HepG2 (cell line): ENCODE results near the gene NECAB2. TPM values are rescaled to one million over a fixed set of nuclear protein-coding genes. Genes with fewer than 3 reads are reported as not detected.

Experiments
- ARNT ChIP-seq: fragments of 450-650 bp; IDR thresholded peaks from 2 replicates; pipeline ENCODE4 v1.6.1; 2017
- ATM ChIP-seq: fragments of 450-650 bp; IDR thresholded peaks from 2 replicates; pipeline ENCODE4 v1.7.1; 2017; ENCODE audit warnings: mild to moderate bottlenecking, borderline replicate concordance
- DPF2 ChIP-seq: sonication (generic); formaldehyde crosslinking; IDR thresholded peaks from 2 replicates; pipeline ENCODE4 v1.4.0; 2020; ENCODE audit warnings: mild to moderate bottlenecking, low read depth, missing genetic modification reagents, borderline replicate concordance
- HES4 ChIP-seq: sonication (generic); formaldehyde crosslinking; IDR thresholded peaks from 2 replicates; pipeline ENCODE4 v1.9.0; 2021; ENCODE audit warnings: mild to moderate bottlenecking, missing genetic modification reagents, borderline replicate concordance
- HOXA7 ChIP-seq: sonication (generic); formaldehyde crosslinking; IDR thresholded peaks from 2 replicates; pipeline ENCODE4 v1.8.1; 2022; ENCODE audit warnings: mild to moderate bottlenecking, missing genetic modification reagents, moderate library complexity
- KAT7 ChIP-seq: IDR thresholded peaks from 2 replicates; pipeline ENCODE4 v1.6.1; 2018; ENCODE audit warnings: borderline replicate concordance, missing compliant biosample characterization
- KDM3A ChIP-seq: IDR thresholded peaks from 2 replicates; pipeline ENCODE4 v1.6.1; 2018; ENCODE audit warnings: low read depth, missing compliant biosample characterization
- PHF20 ChIP-seq: sonication (generic); formaldehyde crosslinking; IDR thresholded peaks from 2 replicates; pipeline ENCODE4 v1.5.0; 2020; ENCODE audit warnings: mild to moderate bottlenecking, missing genetic modification reagents
- SSRP1 ChIP-seq: IDR thresholded peaks from 2 replicates; pipeline ENCODE4 v1.6.1; 2016; ENCODE audit warnings: control low read depth
- ZBTB21 ChIP-seq: sonication (generic); formaldehyde crosslinking; IDR thresholded peaks from 2 replicates; pipeline ENCODE4 v1.4.0; 2020; ENCODE audit warnings: missing genetic modification reagents
- ZFP90 ChIP-seq: sonication (generic); formaldehyde crosslinking; IDR thresholded peaks from 2 replicates; pipeline ENCODE4 v1.8.0; 2022; ENCODE audit warnings: missing genetic modification reagents, mild to moderate bottlenecking, inconsistent platforms, borderline replicate concordance
- ZNF124 ChIP-seq: sonication (generic); formaldehyde crosslinking; IDR thresholded peaks from 2 replicates; pipeline ENCODE4 v1.4.0; 2020; ENCODE audit warnings: missing genetic modification reagents
- ZNF224 ChIP-seq: sonication (generic); formaldehyde crosslinking; IDR thresholded peaks from 2 replicates; pipeline ENCODE4 v1.5.0; 2020; ENCODE audit warnings: mild to moderate bottlenecking, missing genetic modification reagents
- ZNF335 ChIP-seq: sonication (generic); formaldehyde crosslinking; IDR thresholded peaks from 2 replicates; pipeline ENCODE4 v1.4.0; 2020; ENCODE audit warnings: missing genetic modification reagents
- polyA plus RNA-seq, 8 experiments: library from polyadenylated mRNA; depleted of rRNA in 3 of 8; stranded (reverse) in 7 of 8; unstranded in 1 of 8; fragments of >200 nt; fragmentation: Illumina TruSeq in 4 of 8; extraction: Trizol in 4 of 8; gene quantifications; 2 replicates each; pipeline versions ENCODE4 v1.2.1 to v1.2.3, GENCODE V29; 2011 to 2016; ENCODE audit warnings: low read depth in 4 of 8, missing spikeins in 1 of 8, mixed read lengths in 1 of 8; ENCODE audit not compliant: insufficient read depth in 1 of 8
- total RNA-seq, 5 experiments: library from RNA; depleted of rRNA; stranded (reverse); fragments of >200 nt; fragmentation: Illumina TruSeq; extraction: Trizol; gene quantifications; 2 replicates each; pipeline ENCODE4 v1.2.3, GENCODE V29; 2016; ENCODE audit warnings: low read depth in 1 of 5
- TF ChIP-seq, protein P1 (sequence below): sonication (generic); formaldehyde crosslinking; IDR thresholded peaks from 2 replicates; pipeline ENCODE4 v1.4.0; 2020; ENCODE audit warnings: missing genetic modification reagents, borderline replicate concordance
- TF ChIP-seq, protein P2 (sequence below): sonication (generic); formaldehyde crosslinking; IDR thresholded peaks from 2 replicates; pipeline ENCODE4 v1.5.0; 2020; ENCODE audit warnings: mild to moderate bottlenecking, missing genetic modification reagents
- TF ChIP-seq, protein P3 (sequence below): sonication (generic); formaldehyde crosslinking; IDR thresholded peaks from 2 replicates; pipeline ENCODE4 v1.4.0; 2020; ENCODE audit warnings: low read depth, mild to moderate bottlenecking, missing genetic modification reagents
- TF ChIP-seq, protein P4 (sequence below): sonication (generic); formaldehyde crosslinking; IDR thresholded peaks from 2 replicates; pipeline ENCODE4 v1.4.0; 2020; ENCODE audit warnings: missing genetic modification reagents

Gene NECAB2
- total and polyA plus RNA-seq, 2 of the 13 experiments (the other 11 are each of a cell fraction or from before 2014, with no cell fraction given): 0.21 to 0.49 TPM

DNA sequence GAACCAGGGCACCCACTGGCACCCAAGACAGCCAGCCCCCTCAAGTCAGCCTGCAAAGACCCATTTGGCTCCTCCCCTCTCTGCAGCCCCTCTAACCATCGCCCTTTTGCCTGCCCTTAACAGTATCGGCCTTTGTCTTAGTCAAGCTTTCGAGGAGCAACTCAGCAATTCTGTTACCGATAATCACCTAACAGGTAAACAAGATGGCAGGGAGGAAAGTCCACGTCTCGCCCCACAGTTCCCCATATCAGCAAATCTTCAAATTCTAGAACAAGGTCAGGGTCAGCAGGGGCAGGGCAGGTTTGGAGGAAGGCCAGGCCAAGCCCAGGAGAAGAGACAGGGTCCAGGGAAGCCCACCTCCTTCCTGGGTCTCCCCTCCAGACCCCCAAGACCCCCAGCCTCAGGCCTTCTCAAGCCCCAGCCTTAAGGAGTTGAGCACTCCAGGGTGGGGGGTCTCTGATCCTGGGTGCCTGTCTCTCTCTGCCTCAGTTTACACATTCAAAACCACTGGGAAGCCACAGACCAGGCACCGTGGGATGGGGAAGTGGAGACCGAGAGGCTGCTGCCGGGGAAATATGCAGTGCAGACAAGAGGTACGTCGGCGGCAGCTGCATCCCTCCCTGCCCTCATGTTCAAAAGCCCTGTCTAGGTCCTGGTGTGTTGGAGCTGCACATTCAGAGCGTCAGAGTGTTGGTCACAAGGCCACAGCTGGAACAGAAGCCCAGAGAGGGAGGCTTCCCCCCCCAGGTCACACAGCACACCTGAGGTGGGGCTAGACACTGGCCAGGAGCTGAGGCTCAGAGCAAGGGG lies 18.9 kb upstream of the NECAB2 start (continued):
- 0 out of 2 replicates have a peak, but pooled peaks have one; percentile 51 for TF ChIP-seq DPF2 (CRISPR knock-in tag)
- no peak for TF ChIP-seq HOXA7 (CRISPR knock-in tag)
- 0 out of 2 replicates have a peak, but pooled peaks have one; percentile 54 for TF ChIP-seq KAT7 (CRISPR knock-in tag)
- no peak for TF ChIP-seq PHF20 (CRISPR knock-in tag)
- peak; percentile 24; the same call in 1 of the 2 replicates for TF ChIP-seq KDM3A
- TF ChIP-seq, protein P1, sequence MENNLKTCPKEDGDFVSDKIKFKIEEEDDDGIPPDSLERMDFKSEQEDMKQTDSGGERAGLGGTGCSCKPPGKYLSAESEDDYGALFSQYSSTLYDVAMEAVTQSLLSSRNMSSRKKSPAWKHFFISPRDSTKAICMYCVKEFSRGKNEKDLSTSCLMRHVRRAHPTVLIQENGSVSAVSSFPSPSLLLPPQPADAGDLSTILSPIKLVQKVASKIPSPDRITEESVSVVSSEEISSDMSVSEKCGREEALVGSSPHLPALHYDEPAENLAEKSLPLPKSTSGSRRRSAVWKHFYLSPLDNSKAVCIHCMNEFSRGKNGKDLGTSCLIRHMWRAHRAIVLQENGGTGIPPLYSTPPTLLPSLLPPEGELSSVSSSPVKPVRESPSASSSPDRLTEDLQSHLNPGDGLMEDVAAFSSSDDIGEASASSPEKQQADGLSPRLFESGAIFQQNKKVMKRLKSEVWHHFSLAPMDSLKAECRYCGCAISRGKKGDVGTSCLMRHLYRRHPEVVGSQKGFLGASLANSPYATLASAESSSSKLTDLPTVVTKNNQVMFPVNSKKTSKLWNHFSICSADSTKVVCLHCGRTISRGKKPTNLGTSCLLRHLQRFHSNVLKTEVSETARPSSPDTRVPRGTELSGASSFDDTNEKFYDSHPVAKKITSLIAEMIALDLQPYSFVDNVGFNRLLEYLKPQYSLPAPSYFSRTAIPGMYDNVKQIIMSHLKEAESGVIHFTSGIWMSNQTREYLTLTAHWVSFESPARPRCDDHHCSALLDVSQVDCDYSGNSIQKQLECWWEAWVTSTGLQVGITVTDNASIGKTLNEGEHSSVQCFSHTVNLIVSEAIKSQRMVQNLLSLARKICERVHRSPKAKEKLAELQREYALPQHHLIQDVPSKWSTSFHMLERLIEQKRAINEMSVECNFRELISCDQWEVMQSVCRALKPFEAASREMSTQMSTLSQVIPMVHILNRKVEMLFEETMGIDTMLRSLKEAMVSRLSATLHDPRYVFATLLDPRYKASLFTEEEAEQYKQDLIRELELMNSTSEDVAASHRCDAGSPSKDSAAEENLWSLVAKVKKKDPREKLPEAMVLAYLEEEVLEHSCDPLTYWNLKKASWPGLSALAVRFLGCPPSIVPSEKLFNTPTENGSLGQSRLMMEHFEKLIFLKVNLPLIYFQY: no peak
- TF ChIP-seq SSRP1 (CRISPR knock-in tag): no peak
- TF ChIP-seq ZBTB21 (CRISPR knock-in tag): no peak
- no peak for TF ChIP-seq ARNT
- no peak for TF ChIP-seq ZFP90 (CRISPR knock-in tag)
- no peak for TF ChIP-seq ZNF224 (CRISPR knock-in tag)
- TF ChIP-seq, protein P2, sequence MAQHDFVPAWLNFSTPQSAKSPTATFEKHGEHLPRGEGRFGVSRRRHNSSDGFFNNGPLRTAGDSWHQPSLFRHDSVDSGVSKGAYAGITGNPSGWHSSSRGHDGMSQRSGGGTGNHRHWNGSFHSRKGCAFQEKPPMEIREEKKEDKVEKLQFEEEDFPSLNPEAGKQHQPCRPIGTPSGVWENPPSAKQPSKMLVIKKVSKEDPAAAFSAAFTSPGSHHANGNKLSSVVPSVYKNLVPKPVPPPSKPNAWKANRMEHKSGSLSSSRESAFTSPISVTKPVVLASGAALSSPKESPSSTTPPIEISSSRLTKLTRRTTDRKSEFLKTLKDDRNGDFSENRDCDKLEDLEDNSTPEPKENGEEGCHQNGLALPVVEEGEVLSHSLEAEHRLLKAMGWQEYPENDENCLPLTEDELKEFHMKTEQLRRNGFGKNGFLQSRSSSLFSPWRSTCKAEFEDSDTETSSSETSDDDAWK (CRISPR knock-in tag): no peak
- TF ChIP-seq ZNF335 (CRISPR knock-in tag): 0 out of 2 replicates have a peak, but pooled peaks have one; percentile 40
- TF ChIP-seq HES4 (CRISPR knock-in tag): no peak
- TF ChIP-seq, protein P3, sequence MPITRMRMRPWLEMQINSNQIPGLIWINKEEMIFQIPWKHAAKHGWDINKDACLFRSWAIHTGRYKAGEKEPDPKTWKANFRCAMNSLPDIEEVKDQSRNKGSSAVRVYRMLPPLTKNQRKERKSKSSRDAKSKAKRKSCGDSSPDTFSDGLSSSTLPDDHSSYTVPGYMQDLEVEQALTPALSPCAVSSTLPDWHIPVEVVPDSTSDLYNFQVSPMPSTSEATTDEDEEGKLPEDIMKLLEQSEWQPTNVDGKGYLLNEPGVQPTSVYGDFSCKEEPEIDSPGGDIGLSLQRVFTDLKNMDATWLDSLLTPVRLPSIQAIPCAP (CRISPR knock-in tag): no peak
- TF ChIP-seq ZNF124 (CRISPR knock-in tag): no peak
- TF ChIP-seq, protein P4, sequence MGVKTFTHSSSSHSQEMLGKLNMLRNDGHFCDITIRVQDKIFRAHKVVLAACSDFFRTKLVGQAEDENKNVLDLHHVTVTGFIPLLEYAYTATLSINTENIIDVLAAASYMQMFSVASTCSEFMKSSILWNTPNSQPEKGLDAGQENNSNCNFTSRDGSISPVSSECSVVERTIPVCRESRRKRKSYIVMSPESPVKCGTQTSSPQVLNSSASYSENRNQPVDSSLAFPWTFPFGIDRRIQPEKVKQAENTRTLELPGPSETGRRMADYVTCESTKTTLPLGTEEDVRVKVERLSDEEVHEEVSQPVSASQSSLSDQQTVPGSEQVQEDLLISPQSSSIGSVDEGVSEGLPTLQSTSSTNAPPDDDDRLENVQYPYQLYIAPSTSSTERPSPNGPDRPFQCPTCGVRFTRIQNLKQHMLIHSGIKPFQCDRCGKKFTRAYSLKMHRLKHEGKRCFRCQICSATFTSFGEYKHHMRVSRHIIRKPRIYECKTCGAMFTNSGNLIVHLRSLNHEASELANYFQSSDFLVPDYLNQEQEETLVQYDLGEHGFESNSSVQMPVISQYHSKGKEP: no peak
- TF ChIP-seq ATM: no peak
